Stomach smooth muscle (tissue), 2 donors: Measurements from ENCODE around the gene TIGIT.

ENCODE experiments used
- H3K27ac ChIP-seq: one replicate; pipeline ENCODE4 v1.7.0; 2013; ENCODE audit warnings: mild to moderate bottlenecking, low read length, inconsistent platforms
- H3K27me3 ChIP-seq, 2 donors: one replicate each; pipeline ENCODE4 v1.7.0; 2013; ENCODE audit warnings: low read length in 2 of 2; ENCODE audit not compliant: insufficient read depth in 2 of 2, control insufficient read depth in 1 of 2
- H3K36me3 ChIP-seq, 2 donors: one replicate each; pipeline ENCODE4 v1.7.0; 2013; ENCODE audit warnings: low read length in 2 of 2; ENCODE audit not compliant: control insufficient read depth in 2 of 2, insufficient read depth in 2 of 2
- H3K4me1 ChIP-seq: one replicate; pipeline ENCODE4 v1.7.0; 2013; ENCODE audit warnings: low read length; ENCODE audit not compliant: control insufficient read depth, insufficient read depth
- H3K4me3 ChIP-seq, 2 donors: one replicate each; pipeline ENCODE4 v1.7.0; 2013; ENCODE audit warnings: low read length in 2 of 2
- H3K9ac ChIP-seq, 2 donors: one replicate each; pipeline ENCODE4 v1.7.0; 2013; ENCODE audit warnings: low read length in 2 of 2, mild to moderate bottlenecking in 1 of 2
- H3K9me3 ChIP-seq, 2 donors: one replicate each; pipeline ENCODE4 v1.7.0; 2013; ENCODE audit warnings: low read length in 2 of 2; ENCODE audit not compliant: control insufficient read depth in 2 of 2
- donor health status: healthy.
- donor health status: Pancreatic carcinoma.

TIGIT gene

GRCh38 chr3:114310695-114311094, 16.9 kb downstream of the TIGIT start:
- H3K27ac ChIP-seq: no peak overlapping the region
- H3K4me3 ChIP-seq: no peak overlapping the region
- H3K36me3 ChIP-seq: no peaks in the 10 kb centered on the region
- no peaks in the 10 kb centered on the region for H3K27me3 ChIP-seq
- H3K9me3 ChIP-seq: no peaks in the 10 kb centered on the region
- no peaks in the 10 kb centered on the region for H3K4me1 ChIP-seq
- no peak overlapping the region for H3K9ac ChIP-seq

- Histone ChIP-seq H3K36me3 (no peaks in the 10 kb centered on the region), H3K9me3 (no peaks in the 10 kb centered on the region), H3K4me1 (no peaks in the 10 kb centered on the region), H3K4me3 (no peak overlapping the region), H3K27me3 (no peaks in the 10 kb centered on the region), H3K27ac (no peak overlapping the region), H3K9ac (no peak overlapping the region)
These were observed 19.6 kb downstream of the TIGIT start for GRCh38 chr3:114313426-114313825.

DNA sequence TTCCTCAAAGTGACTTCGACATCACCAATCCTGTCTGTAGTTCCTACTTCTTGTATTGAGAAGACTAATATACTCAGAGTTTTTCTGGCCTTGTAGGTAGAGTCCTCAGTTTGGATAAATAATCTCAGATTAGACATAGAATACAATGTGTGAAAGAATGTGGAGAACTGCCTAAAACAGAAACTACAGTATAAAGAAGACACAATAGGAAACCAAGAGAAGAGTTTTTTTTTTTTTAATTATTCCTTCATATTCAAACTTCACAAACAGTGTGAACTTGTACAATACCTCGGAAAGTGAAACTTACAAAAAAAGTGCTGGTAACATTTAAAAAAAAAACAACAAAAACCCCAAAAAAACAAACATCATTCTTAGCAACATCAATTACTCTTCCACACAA, 20.5 kb downstream of the TIGIT start:
- H3K27me3 ChIP-seq: no peaks in the 10 kb centered on the region
- H3K27ac ChIP-seq: no peak overlapping the region
- H3K4me3 ChIP-seq: no peak overlapping the region

GRCh38 chr3:114318295-114318694, 24.5 kb downstream of the TIGIT start:
- no peak overlapping the region for H3K9ac ChIP-seq
- no peaks in the 10 kb centered on the region for H3K9me3 ChIP-seq
- H3K4me1 ChIP-seq: no peaks in the 10 kb centered on the region
- no peak overlapping the region for H3K27ac ChIP-seq
- H3K4me3 ChIP-seq: no peak overlapping the region
- no peaks in the 10 kb centered on the region for H3K27me3 ChIP-seq
- no peaks in the 10 kb centered on the region for H3K36me3 ChIP-seq

More for the DNA sequence above, 20.5 kb downstream of the TIGIT start:
- no peak overlapping the region for H3K9ac ChIP-seq
- H3K36me3 ChIP-seq: no peaks in the 10 kb centered on the region
- H3K4me1 ChIP-seq: no peaks in the 10 kb centered on the region
- no peaks in the 10 kb centered on the region for H3K9me3 ChIP-seq

GRCh38 chr3:114319453-114319852, 25.6 kb downstream of the TIGIT start:
- Histone ChIP-seq H3K4me1 (no peaks in the 10 kb centered on the region), H3K9ac (no peak overlapping the region), H3K4me3 (no peak overlapping the region), H3K27me3 (no peaks in the 10 kb centered on the region), H3K9me3 (no peaks in the 10 kb centered on the region), H3K36me3 (no peaks in the 10 kb centered on the region), H3K27ac (no peak overlapping the region)

DNA sequence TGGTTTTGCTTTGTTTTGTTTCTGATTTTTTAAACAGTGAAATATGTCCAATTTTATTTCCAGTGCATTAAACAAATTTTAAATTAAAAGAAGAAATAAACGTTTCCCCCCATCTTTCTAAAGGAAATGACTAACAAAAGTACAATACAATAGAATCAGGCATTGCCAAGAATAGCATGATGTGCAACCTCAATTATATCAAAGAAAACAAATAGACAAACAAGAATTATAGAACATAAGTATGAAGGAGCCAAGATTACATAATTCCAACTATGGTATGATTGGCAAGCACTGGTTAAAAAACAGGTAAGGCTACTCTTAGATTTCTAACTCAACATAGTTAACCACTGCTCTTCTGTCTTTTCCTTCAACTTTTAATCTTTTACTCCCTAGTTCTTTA, 26.4 kb downstream of the TIGIT start:
- H3K36me3 ChIP-seq: no peaks in the 10 kb centered on the region
- no peak overlapping the region for H3K9ac ChIP-seq
- H3K9me3 ChIP-seq: no peaks in the 10 kb centered on the region
- H3K27me3 ChIP-seq: no peaks in the 10 kb centered on the region
- no peak overlapping the region for H3K4me3 ChIP-seq
- H3K4me1 ChIP-seq: no peaks in the 10 kb centered on the region
- no peak overlapping the region for H3K27ac ChIP-seq

DNA sequence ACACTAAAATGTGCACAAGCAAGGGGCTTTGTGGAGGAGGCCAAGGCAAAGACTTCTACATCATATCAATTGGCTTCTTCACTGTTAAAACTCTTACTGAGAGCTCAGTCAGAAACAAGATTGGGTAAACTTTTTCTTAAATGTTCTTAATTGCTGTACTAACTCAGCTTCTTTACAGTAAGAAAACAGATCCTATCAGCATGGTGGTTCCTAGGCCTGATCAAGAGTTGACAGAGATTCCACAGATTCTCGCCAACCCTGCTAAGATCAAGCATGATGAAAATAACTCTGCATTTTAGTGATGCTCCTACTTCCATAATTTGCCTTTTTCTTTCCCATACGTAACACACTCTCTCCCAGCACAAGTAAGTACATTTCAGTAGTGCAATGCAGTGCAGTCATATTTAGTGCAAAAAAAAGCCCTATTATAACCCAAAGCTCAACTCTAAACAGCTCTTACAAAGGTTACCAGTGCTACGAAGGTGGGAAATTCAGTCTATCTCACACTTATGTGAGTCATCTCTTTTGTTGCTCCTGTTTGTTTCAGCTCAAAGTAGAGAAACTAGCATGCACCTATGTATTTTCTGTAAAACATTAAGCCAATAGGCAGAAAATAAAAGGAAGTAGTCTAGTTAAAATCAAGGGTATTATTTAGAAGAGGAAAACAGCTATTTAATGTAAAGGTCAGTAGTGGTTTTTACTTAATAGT, 29.9 kb downstream of the TIGIT start:
- H3K9me3 ChIP-seq: no peaks in the 10 kb centered on the region
- no peak overlapping the region for H3K9ac ChIP-seq
- H3K4me3 ChIP-seq: no peak overlapping the region
- no peak overlapping the region for H3K27ac ChIP-seq
- no peaks in the 10 kb centered on the region for H3K4me1 ChIP-seq
- no peaks in the 10 kb centered on the region for H3K27me3 ChIP-seq
- H3K36me3 ChIP-seq: no peaks in the 10 kb centered on the region

DNA sequence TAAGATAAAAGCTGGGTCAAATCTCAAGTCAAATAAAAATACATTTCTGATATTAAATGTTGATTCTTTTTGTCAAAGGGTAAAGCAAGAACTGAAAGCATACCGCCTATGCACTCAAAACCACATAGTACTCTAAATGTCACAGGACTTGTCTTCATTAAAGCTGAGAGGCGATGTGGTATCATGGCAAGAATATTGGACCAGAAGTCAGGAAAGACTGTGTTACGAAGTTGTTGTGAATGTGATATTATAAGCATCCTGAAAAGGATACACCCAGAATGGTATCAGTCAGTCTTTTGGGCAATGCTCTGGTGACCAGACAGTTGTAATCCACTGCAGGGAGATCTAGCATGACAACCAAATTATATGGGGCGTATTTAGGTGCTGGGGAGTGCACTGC, 33.8 kb downstream of the TIGIT start:
- H3K27me3 ChIP-seq: no peaks in the 10 kb centered on the region
- H3K4me3 ChIP-seq: no peak overlapping the region
- H3K9ac ChIP-seq: no peak overlapping the region
- H3K4me1 ChIP-seq: no peaks in the 10 kb centered on the region
- no peaks in the 10 kb centered on the region for H3K9me3 ChIP-seq
- no peaks in the 10 kb centered on the region for H3K36me3 ChIP-seq
- no peak overlapping the region for H3K27ac ChIP-seq

- no peaks in the 10 kb centered on the region for H3K9me3 ChIP-seq
- H3K36me3 ChIP-seq: no peaks in the 10 kb centered on the region
- H3K4me1 ChIP-seq: no peaks in the 10 kb centered on the region
- no peak overlapping the region for H3K27ac ChIP-seq
- no peaks in the 10 kb centered on the region for H3K27me3 ChIP-seq
- no peak overlapping the region for H3K4me3 ChIP-seq
- no peak overlapping the region for H3K9ac ChIP-seq
These were observed 34.5 kb downstream of the TIGIT start for GRCh38 chr3:114328345-114328744.

- H3K9me3 ChIP-seq: no peaks in the 10 kb centered on the region
- H3K27me3 ChIP-seq: no peaks in the 10 kb centered on the region
- H3K27ac ChIP-seq: no peak overlapping the region
- no peaks in the 10 kb centered on the region for H3K36me3 ChIP-seq
- no peaks in the 10 kb centered on the region for H3K4me1 ChIP-seq
- H3K9ac ChIP-seq: no peak overlapping the region
- H3K4me3 ChIP-seq: no peak overlapping the region
These were observed 36.0 kb downstream of the TIGIT start for GRCh38 chr3:114329823-114330222.

GRCh38 chr3:114331007-114331406, 37.2 kb downstream of the TIGIT start:
- Histone ChIP-seq H3K36me3 (no peaks in the 10 kb centered on the region), H3K4me3 (no peak overlapping the region), H3K9me3 (no peaks in the 10 kb centered on the region), H3K9ac (no peak overlapping the region), H3K27ac (no peak overlapping the region), H3K27me3 (no peaks in the 10 kb centered on the region), H3K4me1 (no peaks in the 10 kb centered on the region)
